CD8-positive, alpha-beta memory T cell (primary cell): ENCODE data around the gene RRP36. TPM values are rescaled to one million over a fixed set of nuclear protein-coding genes. Genes with fewer than 3 reads are reported as not detected.
A peak's percentile ranks its signal among the peaks of the same experiment; 100 is the strongest.

ENCODE experiments used
- CTCF ChIA-PET: fragments of 350-600 bp; sonication (Branson Sonifier 250); formaldehyde crosslinking; loops from one replicate; lab custom pipeline; 2021; ENCODE audit warnings: antibody characterized with exemption; lab: Charles Lee
- POLR2A ChIA-PET: fragments of 350-600 bp; sonication (Branson Sonifier 250); formaldehyde crosslinking; loops from one replicate; lab custom pipeline; 2021; ENCODE audit warnings: antibody characterized with exemption; lab: Charles Lee
- DNase-seq, 5 donors: peaks; one replicate each; pipeline versions ENCODE4 v3.0.0 to v3.0.0-alpha.2; 2020 to 2022; ENCODE audit warnings: mixed read lengths in 1 of 5
- H3K27ac ChIP-seq: one replicate; pipeline ENCODE4 v1.7.0; 2013; ENCODE audit warnings: low read depth, mild to moderate bottlenecking, low read length, moderate library complexity
- H3K27me3 ChIP-seq: 2 replicates; pipeline ENCODE4 v1.7.0; 2013; ENCODE audit warnings: low read length, mild to moderate bottlenecking; ENCODE audit not compliant: insufficient read depth, poor library complexity, severe bottlenecking
- H3K36me3 ChIP-seq: 2 replicates; pipeline ENCODE4 v1.7.0; 2013; ENCODE audit warnings: mild to moderate bottlenecking, low read length, moderate library complexity; ENCODE audit not compliant: insufficient read depth
- H3K4me1 ChIP-seq: 2 replicates; pipeline ENCODE4 v1.7.0; 2013; ENCODE audit warnings: mild to moderate bottlenecking, low read length, moderate library complexity; ENCODE audit not compliant: insufficient read depth
- H3K4me3 ChIP-seq: 2 replicates; pipeline ENCODE4 v1.7.0; 2013; ENCODE audit warnings: mild to moderate bottlenecking, low read length
- H3K9me3 ChIP-seq: 2 replicates; pipeline ENCODE4 v1.7.0; 2013; ENCODE audit warnings: mild to moderate bottlenecking, low read length
- H3K27ac Mint-ChIP-seq, 8 donors: one replicate each; pipeline ENCODE4 v1.8.0; 2020 to 2021; ENCODE audit warnings: mixed read lengths in 8 of 8, mild to moderate bottlenecking in 6 of 8, inconsistent platforms in 3 of 8, moderate library complexity in 3 of 8
- H3K27me3 Mint-ChIP-seq, 2 donors: one replicate each; pipeline ENCODE4 v1.8.0; 2020 to 2021; ENCODE audit warnings: mixed read lengths in 2 of 2, mild to moderate bottlenecking in 1 of 2, moderate library complexity in 1 of 2
- H3K36me3 Mint-ChIP-seq, 3 donors: one replicate each; pipeline ENCODE4 v1.8.0; 2020 to 2021; ENCODE audit warnings: mixed read lengths in 3 of 3, inconsistent platforms in 1 of 3, mild to moderate bottlenecking in 1 of 3
- H3K4me1 Mint-ChIP-seq, 3 donors: one replicate each; pipeline ENCODE4 v1.8.0; 2020 to 2021; ENCODE audit warnings: mixed read lengths in 3 of 3, inconsistent platforms in 1 of 3, mild to moderate bottlenecking in 1 of 3
- H3K4me3 Mint-ChIP-seq, 7 donors: one replicate each; pipeline ENCODE4 v1.8.0; 2020 to 2021; ENCODE audit warnings: mixed read lengths in 7 of 7, mild to moderate bottlenecking in 6 of 7, moderate library complexity in 4 of 7, inconsistent platforms in 2 of 7
- H3K9me3 Mint-ChIP-seq, 5 donors: one replicate each; pipeline ENCODE4 v1.8.0; 2020 to 2022; ENCODE audit warnings: mixed read lengths in 5 of 5, mild to moderate bottlenecking in 3 of 5, moderate library complexity in 2 of 5, inconsistent platforms in 1 of 5
- polyA plus RNA-seq: library from polyadenylated mRNA; unstranded; fragments of 300-500 nt; fragmentation: Illumina TruSeq; gene quantifications from one replicate; pipeline ENCODE4 v1.2.3, GENCODE V29; 2021
- total RNA-seq, 2 experiments: library from RNA; stranded (reverse); gene quantifications; one replicate each; pipeline ENCODE4 v1.2.3, GENCODE V29; 2021

The RRP36 gene
- total and polyA plus RNA-seq, 3 experiments from 2014 or later, result 86.2 to 120 (median 114) TPM

- peak overlapping the region in 1 of 8 donors; percentile 81 for H3K27ac Mint-ChIP-seq
- peaks cover 9% of the 10 kb centered on the region for H3K27me3 ChIP-seq
- no peak for DNase-seq
- no peak overlapping the region for H3K27ac ChIP-seq
- no peaks in the 10 kb centered on the region for H3K9me3 ChIP-seq
- no peaks in the 10 kb centered on the region for H3K36me3 ChIP-seq
- no peak overlapping the region for H3K4me3 ChIP-seq
- peaks cover 20 to 21% of the 10 kb centered on the region in 2 donors for H3K27me3 Mint-ChIP-seq
- no peaks in the 10 kb centered on the region for H3K9me3 Mint-ChIP-seq
- ChIA-PET POLR2A (no interaction called here), CTCF (no interaction called here)
- H3K4me1 Mint-ChIP-seq, result peaks cover 0 to 20% (median 8%) of the 10 kb centered on the region in 3 donors
- peak overlapping the region; percentile 41 to 64 (median 59) for H3K4me3 Mint-ChIP-seq
- H3K4me1 ChIP-seq, result peaks cover 7% of the 10 kb centered on the region
- H3K36me3 Mint-ChIP-seq, result peaks cover 17 to 35% (median 26%) of the 10 kb centered on the region in 3 donors
Observed at GRCh38 chr6:43074847-43075669, 53.6 kb downstream of the RRP36 start.

- no peaks in the 10 kb centered on the region for H3K36me3 ChIP-seq
- Mint-ChIP-seq H3K9me3 (no peaks in the 10 kb centered on the region), H3K27ac (no peak within 1 kb of the TSS), H3K4me1 (peaks cover 0 to 20% (median 8%) of the 10 kb centered on the region in 3 donors), H3K27me3 (peaks cover 20 to 21% of the 10 kb centered on the region in 2 donors), H3K36me3 (peaks cover 17 to 30% (median 26%) of the 10 kb centered on the region in 3 donors), H3K4me3 (peak within 1 kb of the TSS; percentile 42 to 79 (median 62))
- CTCF ChIA-PET, result interaction anchor here (1.8 kb wide), 1 partner anchor 68 kb away, joined by 4 read pairs; no protein-coding TSS in a partner anchor
- POLR2A ChIA-PET, result no interaction called here
- H3K27ac ChIP-seq, result no peak within 1 kb of the TSS
- DNase-seq, result no peak
- peaks cover 7% of the 10 kb centered on the region for H3K4me1 ChIP-seq
- no peaks in the 10 kb centered on the region for H3K9me3 ChIP-seq
- H3K4me3 ChIP-seq, result peak within 1 kb of the TSS; percentile 49
- H3K27me3 ChIP-seq, result peaks cover 9% of the 10 kb centered on the region
Observed at GRCh38 chr6:43075670-43076463, 54.4 kb downstream of the RRP36 start, which contains the start of gene PTK7. PTK7 (plus strand) TSS chr6:43076314; CDS start chr6:43076489, 175 bp downstream.

- H3K9me3 Mint-ChIP-seq, result no peaks in the 10 kb centered on the region
- peaks cover 17 to 26% (median 26%) of the 10 kb centered on the region in 3 donors for H3K36me3 Mint-ChIP-seq
- H3K4me1 Mint-ChIP-seq, result peaks cover 0 to 20% (median 8%) of the 10 kb centered on the region in 3 donors
- peaks cover 7% of the 10 kb centered on the region for H3K4me1 ChIP-seq
- H3K27me3 ChIP-seq, result peaks cover 9% of the 10 kb centered on the region
- no peaks in the 10 kb centered on the region for H3K36me3 ChIP-seq
- peak overlapping the region; percentile 49 for H3K4me3 ChIP-seq
- no peak overlapping the region for H3K27ac ChIP-seq
- H3K4me3 Mint-ChIP-seq, result peak overlapping the region in 6 of 7 donors; percentile 35 to 79 (median 59)
- H3K27me3 Mint-ChIP-seq, result peaks cover 20 to 24% of the 10 kb centered on the region in 2 donors
- no peak for DNase-seq
- ChIA-PET POLR2A (interaction anchor here (0.6 kb wide), 1 partner anchor 166 kb away, joined by 4 read pairs; no protein-coding TSS in a partner anchor), CTCF (interaction anchor here (0.9 to 1.8 kb wide), 2 partner anchors 42 to 67 kb away, joined by 3 to 4 read pairs; no protein-coding TSS in a partner anchor)
- no peak overlapping the region for H3K27ac Mint-ChIP-seq
- no peaks in the 10 kb centered on the region for H3K9me3 ChIP-seq
Observed at GRCh38 chr6:43076464-43077332, 55.3 kb downstream of the RRP36 start.

- Histone ChIP-seq H3K4me1 (peaks cover 7% of the 10 kb centered on the region), H3K4me3 (no peak overlapping the region), H3K27me3 (peaks cover 9% of the 10 kb centered on the region), H3K36me3 (no peaks in the 10 kb centered on the region), H3K9me3 (no peaks in the 10 kb centered on the region), H3K27ac (no peak overlapping the region)
- Mint-ChIP-seq H3K36me3 (peaks cover 12 to 19% (median 19%) of the 10 kb centered on the region in 3 donors), H3K9me3 (no peaks in the 10 kb centered on the region), H3K4me3 (peak overlapping the region in 6 of 7 donors; percentile 28 to 79 (median 54)), H3K27ac (no peak overlapping the region), H3K27me3 (peaks cover 20 to 24% of the 10 kb centered on the region in 2 donors), H3K4me1 (peaks cover 0 to 20% (median 8%) of the 10 kb centered on the region in 3 donors)
- no peak for DNase-seq
- POLR2A ChIA-PET, result interaction anchor here (0.6 kb wide), 1 partner anchor 167 kb away, joined by 4 read pairs; no protein-coding TSS in a partner anchor
- CTCF ChIA-PET, result interaction anchor here (0.9 to 1.8 kb wide), 2 partner anchors 43 to 66 kb away, joined by 3 to 4 read pairs; no protein-coding TSS in a partner anchor
Observed at GRCh38 chr6:43077333-43077809, 55.9 kb downstream of the RRP36 start.

- H3K27me3 ChIP-seq, result peaks cover 9% of the 10 kb centered on the region
- H3K27ac ChIP-seq, result no peak overlapping the region
- POLR2A ChIA-PET, result no interaction called here
- Mint-ChIP-seq H3K27ac (no peak overlapping the region), H3K27me3 (peaks cover 20 to 24% of the 10 kb centered on the region in 2 donors), H3K36me3 (peaks cover 6 to 12% (median 12%) of the 10 kb centered on the region in 3 donors), H3K4me3 (peak overlapping the region in 2 of 7 donors; percentile 5 to 8), H3K4me1 (peaks cover 0 to 20% (median 8%) of the 10 kb centered on the region in 3 donors), H3K9me3 (no peaks in the 10 kb centered on the region)
- H3K4me3 ChIP-seq, result no peak overlapping the region
- H3K4me1 ChIP-seq, result peaks cover 7% of the 10 kb centered on the region
- no peak for DNase-seq
- H3K36me3 ChIP-seq, result no peaks in the 10 kb centered on the region
- H3K9me3 ChIP-seq, result no peaks in the 10 kb centered on the region
- CTCF ChIA-PET, result no interaction called here
Observed at GRCh38 chr6:43077981-43078511, 56.6 kb downstream of the RRP36 start.

- no peak overlapping the region for H3K27ac Mint-ChIP-seq
- peaks cover 0 to 20% (median 8%) of the 10 kb centered on the region in 3 donors for H3K4me1 Mint-ChIP-seq
- H3K27ac ChIP-seq, result no peak overlapping the region
- DNase-seq, result no peak
- no peak overlapping the region for H3K4me3 Mint-ChIP-seq
- peaks cover 7% of the 10 kb centered on the region for H3K4me1 ChIP-seq
- H3K4me3 ChIP-seq, result no peak overlapping the region
- no peaks in the 10 kb centered on the region for H3K9me3 ChIP-seq
- H3K36me3 Mint-ChIP-seq, result peaks cover 4 to 6% (median 6%) of the 10 kb centered on the region in 3 donors
- H3K27me3 ChIP-seq, result peaks cover 9% of the 10 kb centered on the region
- no peaks in the 10 kb centered on the region for H3K36me3 ChIP-seq
- POLR2A ChIA-PET, result no interaction called here
- H3K27me3 Mint-ChIP-seq, result peaks cover 17 to 28% of the 10 kb centered on the region in 2 donors
- CTCF ChIA-PET, result no interaction called here
- H3K9me3 Mint-ChIP-seq, result no peaks in the 10 kb centered on the region
Observed at GRCh38 chr6:43078691-43079090, 57.3 kb downstream of the RRP36 start.
